Smooth muscle cell of the brain vasculature (primary cell): ENCODE results near the gene PCK1.

Experiments used
- DNase-seq: peaks from one replicate; pipeline ENCODE4 v3.0.0-alpha.2; 2012; ENCODE audit warnings: low read depth, low spot score

PCK1 gene

GRCh38 chr20:57601737-57602136 lies 40.8 kb downstream of the PCK1 start:
- DNase-seq = no peak

- DNase-seq = no peak
Measured at GRCh38 chr20:57603120-57603519, 42.2 kb downstream of the PCK1 start.

DNA sequence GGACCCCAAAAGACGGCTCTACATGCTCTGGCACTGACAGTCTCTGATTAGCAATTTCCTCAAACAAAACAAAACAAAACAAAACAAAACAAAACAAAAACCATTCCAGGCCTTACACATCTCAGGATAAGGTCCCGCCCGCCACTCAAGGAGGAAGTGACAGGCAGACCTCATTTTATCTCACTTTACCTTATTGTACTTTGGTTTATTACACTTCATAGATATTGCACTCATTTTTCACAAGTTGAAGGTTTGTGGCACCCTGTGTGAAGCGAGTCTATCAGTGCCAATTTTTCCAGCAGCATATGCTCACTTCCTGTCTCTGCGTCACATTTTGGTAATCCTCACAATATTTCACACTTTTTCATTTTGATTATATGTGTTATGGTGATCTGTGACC lies 44.1 kb downstream of the PCK1 start:
- no peak for DNase-seq

DNA sequence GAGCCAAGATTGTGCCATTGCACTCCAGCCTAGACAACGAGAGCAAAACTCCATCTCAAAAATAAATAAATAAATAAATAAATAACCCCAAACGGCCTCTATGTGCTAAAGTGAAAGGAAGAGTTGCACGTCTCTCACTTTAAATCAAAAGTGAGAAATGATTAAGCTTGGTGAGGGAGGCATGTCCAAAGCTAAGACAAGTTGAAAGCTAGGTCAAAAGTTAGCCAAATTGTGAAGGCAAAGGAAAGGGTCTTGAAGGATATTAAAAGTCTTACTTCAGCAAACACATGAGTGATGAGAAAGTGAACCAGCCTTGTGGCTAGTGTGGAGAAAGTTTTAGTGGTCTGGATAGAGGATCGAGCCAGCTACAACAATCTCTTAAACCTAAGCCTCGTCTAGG lies 45.0 kb downstream of the PCK1 start:
- no peak for DNase-seq

GRCh38 chr20:57608516-57608915 lies 47.6 kb downstream of the PCK1 start:
- no peak for DNase-seq

- no peak for DNase-seq
Measured at GRCh38 chr20:57609086-57609841, 48.4 kb downstream of the PCK1 start.

DNA sequence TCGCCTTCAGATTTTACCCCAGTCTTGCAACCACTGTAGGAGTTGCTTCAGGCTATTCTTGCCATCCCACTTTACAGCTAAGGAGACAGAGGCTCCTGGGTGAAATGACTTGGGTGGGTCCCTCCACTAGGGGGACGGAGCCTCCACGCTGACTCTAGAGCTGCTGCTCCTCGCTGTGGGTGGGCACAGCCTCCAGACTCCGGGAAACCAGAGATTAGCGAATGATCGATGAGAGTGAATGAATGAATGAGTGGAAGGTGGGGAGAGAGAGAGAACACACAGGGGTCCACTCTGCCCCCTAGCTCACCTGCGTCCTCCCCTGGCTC lies 48.9 kb downstream of the PCK1 start:
- DNase-seq = no peak

GRCh38 chr20:57610261-57610952 lies 49.5 kb downstream of the PCK1 start:
- no peak for DNase-seq

DNA sequence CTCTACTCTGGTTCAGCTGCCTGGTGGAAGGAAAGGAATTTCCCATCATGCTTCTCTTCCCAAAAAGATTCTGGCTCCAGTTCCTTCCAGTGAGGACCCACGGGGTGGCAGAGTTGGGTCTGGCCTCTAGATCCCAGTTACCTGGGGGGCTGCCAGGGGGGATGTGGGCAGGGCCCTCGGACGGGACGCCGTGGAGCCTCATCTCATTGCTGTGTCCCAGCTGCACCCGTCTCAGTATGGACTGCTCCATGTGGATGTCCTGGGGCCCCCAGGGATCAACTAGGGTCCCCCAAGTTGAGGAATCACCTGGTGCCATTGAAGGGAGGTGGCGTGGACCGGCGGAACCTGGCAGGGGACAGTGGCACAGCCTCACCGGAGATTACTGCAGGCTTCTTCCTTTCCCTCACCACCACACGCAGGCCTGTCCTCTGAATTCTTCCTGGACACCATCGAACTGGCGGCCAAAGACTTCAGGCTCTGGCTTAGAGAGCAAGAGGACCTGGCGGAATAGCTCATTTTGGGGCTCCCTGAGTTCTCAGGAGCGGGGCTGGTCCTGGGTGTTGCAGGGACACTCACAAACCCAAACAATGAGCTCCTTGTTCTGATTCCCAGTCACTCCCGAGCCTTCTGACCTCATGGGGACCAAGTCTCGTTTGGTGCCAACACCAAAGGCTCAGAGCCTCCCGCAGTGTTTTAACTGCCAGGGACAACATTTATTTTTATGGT lies 50.8 kb downstream of the PCK1 start:
- DNase-seq = no peak

DNA sequence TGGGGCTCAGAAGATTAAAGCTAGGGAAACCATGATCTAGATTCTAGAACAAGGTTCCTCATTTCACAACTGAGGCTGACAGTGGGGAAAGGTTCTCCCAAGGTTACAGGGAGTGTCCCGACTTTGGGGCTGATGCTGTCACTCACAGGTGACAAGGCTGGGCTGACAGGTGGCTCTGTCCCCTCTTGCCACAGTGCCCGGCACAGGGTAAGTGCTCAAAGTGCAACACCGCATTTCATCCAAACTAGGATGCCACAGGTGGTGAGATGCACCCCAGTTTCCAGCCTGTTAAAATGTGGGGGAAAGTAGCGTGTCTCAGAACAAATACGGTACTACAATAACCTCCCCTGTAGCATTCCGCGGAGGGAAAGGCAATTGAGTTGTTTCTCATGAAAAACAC lies 51.5 kb downstream of the PCK1 start:
- DNase-seq = no peak

DNA sequence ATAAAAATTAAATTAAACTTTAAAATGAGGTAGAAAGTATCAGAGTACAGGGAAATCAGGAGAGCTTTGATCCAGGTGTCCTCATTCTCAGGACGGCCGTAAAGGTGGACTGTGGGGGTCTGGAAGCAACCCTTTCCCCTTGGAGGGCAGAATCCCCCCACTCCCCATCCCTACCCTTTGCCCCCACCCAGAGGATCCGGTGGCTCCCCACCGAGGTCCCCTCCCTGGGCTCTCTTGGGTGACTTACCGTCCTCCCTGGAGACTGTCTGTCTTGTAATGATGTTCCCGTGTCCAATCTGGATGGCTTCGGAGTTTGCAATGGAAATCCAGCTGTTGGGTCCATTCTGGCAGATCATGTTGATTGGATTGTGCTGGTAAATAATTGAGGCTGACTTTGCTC lies 52.0 kb downstream of the PCK1 start:
- DNase-seq = no peak

DNA sequence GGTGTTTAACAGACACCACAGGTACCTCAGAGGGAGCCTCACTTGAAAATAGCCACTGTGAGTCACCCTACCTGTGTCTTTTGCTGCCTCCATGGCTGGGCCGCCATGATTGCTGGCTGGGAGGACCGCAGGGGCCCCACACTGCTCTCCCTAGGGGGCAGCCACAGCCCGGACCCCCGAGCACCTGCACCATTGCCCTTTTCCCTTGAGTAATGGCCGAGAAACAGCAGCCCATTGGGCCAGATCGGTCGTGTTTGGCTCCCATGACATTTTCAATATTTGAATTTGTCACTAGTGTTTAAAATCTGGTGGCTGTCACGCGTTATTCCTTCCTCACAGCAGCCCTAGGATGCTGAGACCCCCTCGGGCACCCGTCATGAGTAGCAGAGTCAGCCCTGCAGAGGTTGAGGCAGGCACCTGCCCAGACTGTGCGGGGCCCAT lies 52.6 kb downstream of the PCK1 start:
- no peak for DNase-seq

DNA sequence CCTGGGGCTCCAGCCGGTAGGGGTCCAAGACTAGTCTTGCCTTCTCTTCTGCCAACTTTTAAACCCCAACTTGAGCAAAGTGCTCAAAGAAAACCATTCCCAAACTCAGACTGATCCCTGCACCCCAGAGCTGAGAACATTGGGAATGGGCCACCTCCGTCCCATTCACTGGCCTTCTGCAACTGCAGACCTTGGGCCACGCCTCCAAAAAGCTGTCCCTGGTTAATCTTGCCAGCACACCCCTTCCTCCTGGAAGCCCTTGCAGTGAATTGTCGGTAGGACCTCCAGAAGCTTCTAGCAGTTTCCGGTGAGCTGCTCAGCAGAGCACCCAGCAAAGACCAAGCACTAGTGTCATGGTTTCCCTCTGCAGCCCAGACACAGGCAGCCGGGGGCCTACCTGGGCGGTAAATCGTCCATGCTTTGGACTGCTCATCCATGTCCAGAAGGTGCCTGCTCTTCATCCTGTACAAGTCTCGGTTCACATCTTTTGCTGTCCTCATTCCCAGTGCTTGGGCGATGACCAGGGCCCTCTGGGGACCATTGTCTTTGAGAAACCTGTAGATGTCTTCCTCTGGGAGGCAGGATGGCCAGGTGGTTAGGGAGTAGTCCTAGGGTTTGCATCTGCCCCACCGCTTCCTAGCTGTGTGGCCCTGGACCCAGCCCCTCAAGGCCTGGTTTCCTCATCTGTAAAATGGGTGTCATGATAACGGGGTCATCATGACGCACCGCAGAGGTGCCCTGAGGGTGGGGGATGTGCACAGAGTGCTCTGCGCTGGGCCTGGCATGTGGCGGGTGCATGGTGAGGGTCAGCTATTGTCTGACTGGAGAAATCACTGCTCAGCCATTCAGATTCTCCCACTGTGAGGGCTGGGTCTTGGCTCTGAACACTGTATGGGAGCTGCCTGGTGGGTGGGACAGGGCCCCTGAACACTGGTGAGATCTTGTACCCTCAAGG lies 53.9 kb downstream of the PCK1 start:
- no peak for DNase-seq

GRCh38 chr20:57615445-57615811 lies 54.5 kb downstream of the PCK1 start:
- DNase-seq = no peak

- no peak for DNase-seq
Measured at GRCh38 chr20:57616143-57616951, 55.4 kb downstream of the PCK1 start.

- DNase-seq = no peak
Measured at GRCh38 chr20:57617079-57617795, 56.3 kb downstream of the PCK1 start.
